ENCODE results near the gene NPFFR1.

DNA sequence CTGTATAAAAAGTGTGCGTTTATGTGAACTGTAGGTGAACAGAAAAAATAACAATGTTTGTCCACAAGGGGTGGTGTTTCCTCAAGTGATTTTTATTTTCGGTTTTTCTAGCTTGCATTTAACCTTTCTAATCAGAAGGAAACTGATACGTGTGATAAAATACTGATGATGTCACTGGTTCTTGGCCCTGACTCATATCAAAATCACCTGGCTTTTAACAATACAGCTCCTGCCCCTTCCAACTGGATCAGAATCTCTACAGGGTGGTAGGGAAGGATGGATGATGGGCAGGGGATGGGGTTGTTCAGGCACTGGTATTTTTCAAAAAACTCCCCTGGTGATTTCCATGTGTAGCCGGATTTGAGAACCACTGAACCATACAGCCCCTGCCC is 10.9 kb downstream of the NPFFR1 start:
- TF ChIP-seq, protein P1, sequence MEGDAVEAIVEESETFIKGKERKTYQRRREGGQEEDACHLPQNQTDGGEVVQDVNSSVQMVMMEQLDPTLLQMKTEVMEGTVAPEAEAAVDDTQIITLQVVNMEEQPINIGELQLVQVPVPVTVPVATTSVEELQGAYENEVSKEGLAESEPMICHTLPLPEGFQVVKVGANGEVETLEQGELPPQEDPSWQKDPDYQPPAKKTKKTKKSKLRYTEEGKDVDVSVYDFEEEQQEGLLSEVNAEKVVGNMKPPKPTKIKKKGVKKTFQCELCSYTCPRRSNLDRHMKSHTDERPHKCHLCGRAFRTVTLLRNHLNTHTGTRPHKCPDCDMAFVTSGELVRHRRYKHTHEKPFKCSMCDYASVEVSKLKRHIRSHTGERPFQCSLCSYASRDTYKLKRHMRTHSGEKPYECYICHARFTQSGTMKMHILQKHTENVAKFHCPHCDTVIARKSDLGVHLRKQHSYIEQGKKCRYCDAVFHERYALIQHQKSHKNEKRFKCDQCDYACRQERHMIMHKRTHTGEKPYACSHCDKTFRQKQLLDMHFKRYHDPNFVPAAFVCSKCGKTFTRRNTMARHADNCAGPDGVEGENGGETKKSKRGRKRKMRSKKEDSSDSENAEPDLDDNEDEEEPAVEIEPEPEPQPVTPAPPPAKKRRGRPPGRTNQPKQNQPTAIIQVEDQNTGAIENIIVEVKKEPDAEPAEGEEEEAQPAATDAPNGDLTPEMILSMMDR (IDR thresholded peaks at IDR 0.05): peak; percentile 45
- TF ChIP-seq EZH2 (IDR thresholded peaks at IDR 0.05): no peak

All from neural progenitor cell (in vitro differentiated cells).